Measurements from ENCODE around the gene MYBPC1.

DNA sequence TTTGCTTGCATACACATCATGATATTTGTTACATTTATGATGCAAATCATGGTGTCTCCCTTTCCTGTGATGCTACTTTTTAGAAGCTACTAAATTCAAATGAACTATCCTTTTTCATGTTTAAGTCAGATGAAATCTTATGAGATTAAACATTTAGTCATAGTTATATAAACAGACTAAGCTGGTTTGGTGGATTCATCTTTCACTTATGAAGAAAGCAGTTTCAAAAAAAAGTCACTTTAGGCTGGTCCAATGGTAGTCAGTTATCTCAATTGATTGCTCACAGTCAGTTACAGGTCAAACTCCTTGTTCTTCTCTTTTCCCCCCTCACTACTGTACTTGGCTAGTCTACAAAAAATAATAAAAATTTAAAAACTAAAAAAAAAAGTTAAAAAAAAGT, 124.8 kb downstream of the MYBPC1 start:
- TF ChIP-seq, protein P1, sequence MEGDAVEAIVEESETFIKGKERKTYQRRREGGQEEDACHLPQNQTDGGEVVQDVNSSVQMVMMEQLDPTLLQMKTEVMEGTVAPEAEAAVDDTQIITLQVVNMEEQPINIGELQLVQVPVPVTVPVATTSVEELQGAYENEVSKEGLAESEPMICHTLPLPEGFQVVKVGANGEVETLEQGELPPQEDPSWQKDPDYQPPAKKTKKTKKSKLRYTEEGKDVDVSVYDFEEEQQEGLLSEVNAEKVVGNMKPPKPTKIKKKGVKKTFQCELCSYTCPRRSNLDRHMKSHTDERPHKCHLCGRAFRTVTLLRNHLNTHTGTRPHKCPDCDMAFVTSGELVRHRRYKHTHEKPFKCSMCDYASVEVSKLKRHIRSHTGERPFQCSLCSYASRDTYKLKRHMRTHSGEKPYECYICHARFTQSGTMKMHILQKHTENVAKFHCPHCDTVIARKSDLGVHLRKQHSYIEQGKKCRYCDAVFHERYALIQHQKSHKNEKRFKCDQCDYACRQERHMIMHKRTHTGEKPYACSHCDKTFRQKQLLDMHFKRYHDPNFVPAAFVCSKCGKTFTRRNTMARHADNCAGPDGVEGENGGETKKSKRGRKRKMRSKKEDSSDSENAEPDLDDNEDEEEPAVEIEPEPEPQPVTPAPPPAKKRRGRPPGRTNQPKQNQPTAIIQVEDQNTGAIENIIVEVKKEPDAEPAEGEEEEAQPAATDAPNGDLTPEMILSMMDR (IDR thresholded peaks at IDR 0.05): no peak
- no peak for TF ChIP-seq ZFX (IDR thresholded peaks at IDR 0.05; ENCODE audit: borderline replicate concordance)
